Measurements from ENCODE around the gene REEP6. TPM values are rescaled to one million over a fixed set of nuclear protein-coding genes. Genes with fewer than 3 reads are reported as not detected.

Gene REEP6
- total and polyA plus RNA-seq, 7 donors, result 0.33 to 5.6 (median 2.0) TPM; not detected in 1

- intact Hi-C loops (cut with DNase I), result no loop called here
- Histone ChIP-seq H3K36me3 (no peaks in the 10 kb centered on the region), H3K4me1 (peaks cover 0 to 68% (median 63%) of the 10 kb centered on the region in 4 donors), H3K27me3 (peaks cover 62 to 79% (median 72%) of the 10 kb centered on the region in 3 donors), H3K4me3 (no peak overlapping the region), H3K9me3 (no peaks in the 10 kb centered on the region), H3K27ac (no peak overlapping the region)
- WGBS, 2 donors, result 4 to 5% methylated on average over 36 of the region's 36 CpGs
- no peak for TF ChIP-seq POLR2A (IDR thresholded peaks at IDR 0.05)
- TF ChIP-seq EP300 (IDR thresholded peaks at IDR 0.05), result no peak
- no peak for TF ChIP-seq POLR2AphosphoS5 (IDR thresholded peaks at IDR 0.05)
- TF ChIP-seq, protein P1, sequence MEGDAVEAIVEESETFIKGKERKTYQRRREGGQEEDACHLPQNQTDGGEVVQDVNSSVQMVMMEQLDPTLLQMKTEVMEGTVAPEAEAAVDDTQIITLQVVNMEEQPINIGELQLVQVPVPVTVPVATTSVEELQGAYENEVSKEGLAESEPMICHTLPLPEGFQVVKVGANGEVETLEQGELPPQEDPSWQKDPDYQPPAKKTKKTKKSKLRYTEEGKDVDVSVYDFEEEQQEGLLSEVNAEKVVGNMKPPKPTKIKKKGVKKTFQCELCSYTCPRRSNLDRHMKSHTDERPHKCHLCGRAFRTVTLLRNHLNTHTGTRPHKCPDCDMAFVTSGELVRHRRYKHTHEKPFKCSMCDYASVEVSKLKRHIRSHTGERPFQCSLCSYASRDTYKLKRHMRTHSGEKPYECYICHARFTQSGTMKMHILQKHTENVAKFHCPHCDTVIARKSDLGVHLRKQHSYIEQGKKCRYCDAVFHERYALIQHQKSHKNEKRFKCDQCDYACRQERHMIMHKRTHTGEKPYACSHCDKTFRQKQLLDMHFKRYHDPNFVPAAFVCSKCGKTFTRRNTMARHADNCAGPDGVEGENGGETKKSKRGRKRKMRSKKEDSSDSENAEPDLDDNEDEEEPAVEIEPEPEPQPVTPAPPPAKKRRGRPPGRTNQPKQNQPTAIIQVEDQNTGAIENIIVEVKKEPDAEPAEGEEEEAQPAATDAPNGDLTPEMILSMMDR (IDR thresholded peaks at IDR 0.05), result no peak
- no peak for DNase-seq
Measured at GRCh38 chr19:1467215-1467489, 23.8 kb upstream of the REEP6 start.

- TF ChIP-seq POLR2AphosphoS5 (IDR thresholded peaks at IDR 0.05) (no peak), POLR2A (IDR thresholded peaks at IDR 0.05) (no peak), EP300 (IDR thresholded peaks at IDR 0.05) (no peak)
- TF ChIP-seq, protein P1 (IDR thresholded peaks at IDR 0.05), result no peak
- H3K4me3 ChIP-seq, result no peak overlapping the region
- peaks cover 0 to 70% (median 64%) of the 10 kb centered on the region in 4 donors for H3K4me1 ChIP-seq
- no peaks in the 10 kb centered on the region for H3K9me3 ChIP-seq
- H3K36me3 ChIP-seq, result no peaks in the 10 kb centered on the region
- no peak for DNase-seq
- peaks cover 67 to 84% (median 78%) of the 10 kb centered on the region in 3 donors for H3K27me3 ChIP-seq
- WGBS, 2 donors, result 3 to 4% methylated on average over 92 of the region's 92 CpGs
- intact Hi-C loops (cut with DNase I), result no loop called here
- no peak overlapping the region for H3K27ac ChIP-seq
Measured at GRCh38 chr19:1467490-1468273, 23.3 kb upstream of the REEP6 start.

GRCh38 chr19:1468274-1468820 lies 22.6 kb upstream of the REEP6 start:
- no peak for DNase-seq
- H3K4me3 ChIP-seq, result peak overlapping the region in 2 of 4 donors; percentile 9 to 11
- TF ChIP-seq EP300 (IDR thresholded peaks at IDR 0.05), result no peak
- TF ChIP-seq, protein P1 (IDR thresholded peaks at IDR 0.05), result no peak
- TF ChIP-seq POLR2A (IDR thresholded peaks at IDR 0.05), result no peak
- TF ChIP-seq POLR2AphosphoS5 (IDR thresholded peaks at IDR 0.05), result no peak
- no peaks in the 10 kb centered on the region for H3K9me3 ChIP-seq
- H3K27ac ChIP-seq, result no peak overlapping the region
- WGBS, 2 donors, result 6 to 8% methylated on average over 49 of the region's 49 CpGs
- intact Hi-C loops (cut with DNase I), result no loop called here
- peaks cover 67 to 91% (median 84%) of the 10 kb centered on the region in 3 donors for H3K27me3 ChIP-seq
- no peaks in the 10 kb centered on the region for H3K36me3 ChIP-seq
- peaks cover 0 to 70% (median 64%) of the 10 kb centered on the region in 4 donors for H3K4me1 ChIP-seq

GRCh38 chr19:1468821-1469254 lies 22.1 kb upstream of the REEP6 start:
- Histone ChIP-seq H3K27me3 (peaks cover 67 to 95% (median 89%) of the 10 kb centered on the region in 3 donors), H3K4me3 (peak overlapping the region in 3 of 4 donors; percentile 9 to 29 (median 11))
- WGBS, 2 donors, result 2 to 3% methylated on average over 47 of the region's 47 CpGs

More at GRCh38 chr19:1468821-1469254, 22.1 kb upstream of the REEP6 start:
- H3K4me1 ChIP-seq, result peaks cover 0 to 70% (median 64%) of the 10 kb centered on the region in 4 donors
- no peaks in the 10 kb centered on the region for H3K36me3 ChIP-seq
- intact Hi-C loops (cut with DNase I), result no loop called here
- DNase-seq, result no peak
- H3K27ac ChIP-seq, result no peak overlapping the region
- no peaks in the 10 kb centered on the region for H3K9me3 ChIP-seq
- TF ChIP-seq POLR2AphosphoS5 (IDR thresholded peaks at IDR 0.05) (no peak), POLR2A (IDR thresholded peaks at IDR 0.05) (no peak)
- TF ChIP-seq, protein P1 (IDR thresholded peaks at IDR 0.05), result no peak
